Uterus (tissue), 2 donors: ENCODE results near the gene TSFM.

ENCODE experiments used
- POLR2A ChIP-seq, 2 donors: fragments of 450-650 bp; IDR thresholded peaks; one replicate each; pipeline ENCODE4 v1.6.1; 2016; ENCODE audit warnings: antibody characterized with exemption in 2 of 2, mild to moderate bottlenecking in 1 of 2, moderate library complexity in 1 of 2
- TF ChIP-seq, protein P1 (sequence below), 4 experiments: fragments of 200-600 bp in 2 of 4; fragments of 450-650 bp in 2 of 4; sonication (generic) in 2 of 4; IDR thresholded peaks; one replicate each; pipeline ENCODE4 v1.5.1; 2016 to 2019; ENCODE audit warnings: antibody characterized with exemption in 4 of 4, mild to moderate bottlenecking in 2 of 4, moderate library complexity in 1 of 4

DNA sequence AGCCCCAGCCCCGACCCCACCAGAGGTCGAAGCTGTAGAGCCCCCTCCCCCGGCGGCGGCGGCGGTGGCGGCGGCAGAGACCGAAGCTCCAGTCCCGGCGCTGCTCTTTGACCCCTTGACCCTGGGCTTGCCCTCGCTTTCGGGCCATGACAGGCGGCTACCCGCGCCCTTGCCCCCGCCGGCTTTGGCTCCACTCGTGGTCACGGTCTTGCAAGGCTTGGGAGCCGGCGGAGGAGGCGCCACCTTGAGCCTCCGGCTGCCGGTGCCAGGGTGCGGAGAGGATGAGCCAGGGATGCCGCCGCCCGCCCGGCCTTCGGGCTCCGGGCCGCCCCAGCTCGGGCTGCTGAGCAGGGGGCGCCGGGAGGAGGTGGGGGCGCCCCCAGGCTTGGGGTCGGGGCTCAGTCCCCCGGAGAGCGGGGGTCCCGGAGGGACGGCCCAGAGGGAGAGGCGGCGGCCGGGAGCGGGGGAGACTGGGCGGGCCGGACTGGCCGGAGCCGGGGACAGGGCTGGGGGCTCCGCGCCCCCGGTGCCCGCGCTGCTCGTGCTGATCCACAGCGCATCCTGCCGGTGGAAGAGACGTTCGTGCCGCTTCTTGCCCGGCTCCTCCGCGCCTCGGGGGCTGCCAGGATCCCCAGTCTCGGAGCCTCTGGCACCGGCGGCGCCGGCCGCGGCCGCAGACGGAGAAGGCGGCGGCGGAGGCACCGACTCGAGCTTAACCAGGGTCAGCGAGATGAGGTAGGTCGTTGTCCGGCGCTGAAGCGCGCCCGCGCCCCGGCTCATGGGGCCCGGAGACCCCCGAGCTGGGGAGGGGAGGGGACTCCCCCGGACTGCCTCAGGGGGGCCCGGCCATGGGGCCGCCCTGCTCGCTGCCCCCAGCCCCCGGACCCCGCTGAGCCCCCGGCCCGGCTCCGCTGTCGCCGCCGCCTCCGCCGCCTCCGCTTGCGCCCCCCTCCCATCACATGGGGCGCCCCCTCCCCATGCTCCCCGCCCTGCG is 44.8 kb upstream of the TSFM start:
- TF ChIP-seq, protein P1, sequence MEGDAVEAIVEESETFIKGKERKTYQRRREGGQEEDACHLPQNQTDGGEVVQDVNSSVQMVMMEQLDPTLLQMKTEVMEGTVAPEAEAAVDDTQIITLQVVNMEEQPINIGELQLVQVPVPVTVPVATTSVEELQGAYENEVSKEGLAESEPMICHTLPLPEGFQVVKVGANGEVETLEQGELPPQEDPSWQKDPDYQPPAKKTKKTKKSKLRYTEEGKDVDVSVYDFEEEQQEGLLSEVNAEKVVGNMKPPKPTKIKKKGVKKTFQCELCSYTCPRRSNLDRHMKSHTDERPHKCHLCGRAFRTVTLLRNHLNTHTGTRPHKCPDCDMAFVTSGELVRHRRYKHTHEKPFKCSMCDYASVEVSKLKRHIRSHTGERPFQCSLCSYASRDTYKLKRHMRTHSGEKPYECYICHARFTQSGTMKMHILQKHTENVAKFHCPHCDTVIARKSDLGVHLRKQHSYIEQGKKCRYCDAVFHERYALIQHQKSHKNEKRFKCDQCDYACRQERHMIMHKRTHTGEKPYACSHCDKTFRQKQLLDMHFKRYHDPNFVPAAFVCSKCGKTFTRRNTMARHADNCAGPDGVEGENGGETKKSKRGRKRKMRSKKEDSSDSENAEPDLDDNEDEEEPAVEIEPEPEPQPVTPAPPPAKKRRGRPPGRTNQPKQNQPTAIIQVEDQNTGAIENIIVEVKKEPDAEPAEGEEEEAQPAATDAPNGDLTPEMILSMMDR (IDR thresholded peaks at IDR 0.05): peak in 2 of 4 experiments; percentile 3 to 33
- no peak for TF ChIP-seq POLR2A (IDR thresholded peaks at IDR 0.05)
